Measurements from ENCODE around the gene CNOT6. TPM values are rescaled to one million over a fixed set of nuclear protein-coding genes. Genes with fewer than 3 reads are reported as not detected.

CNOT6 gene
- total RNA-seq, 4 donors from 2014 or later = 3.8 to 43.5 (median 17.0) TPM

- Histone ChIP-seq H3K9me3 (no peaks in the 10 kb centered on the region), H3K4me1 (no peaks in the 10 kb centered on the region), H3K36me3 (no peaks in the 10 kb centered on the region), H3K27ac (no peak overlapping the region), H3K27me3 (no peaks in the 10 kb centered on the region), H3K4me3 (no peak overlapping the region)
- intact Hi-C loops (cut with DNase I; ENCODE audit: low total_unique reads) = no loop called here
- DNase-seq = no peak
- TF ChIP-seq POLR2A (IDR thresholded peaks at IDR 0.05) = no peak
- TF ChIP-seq, protein P1, sequence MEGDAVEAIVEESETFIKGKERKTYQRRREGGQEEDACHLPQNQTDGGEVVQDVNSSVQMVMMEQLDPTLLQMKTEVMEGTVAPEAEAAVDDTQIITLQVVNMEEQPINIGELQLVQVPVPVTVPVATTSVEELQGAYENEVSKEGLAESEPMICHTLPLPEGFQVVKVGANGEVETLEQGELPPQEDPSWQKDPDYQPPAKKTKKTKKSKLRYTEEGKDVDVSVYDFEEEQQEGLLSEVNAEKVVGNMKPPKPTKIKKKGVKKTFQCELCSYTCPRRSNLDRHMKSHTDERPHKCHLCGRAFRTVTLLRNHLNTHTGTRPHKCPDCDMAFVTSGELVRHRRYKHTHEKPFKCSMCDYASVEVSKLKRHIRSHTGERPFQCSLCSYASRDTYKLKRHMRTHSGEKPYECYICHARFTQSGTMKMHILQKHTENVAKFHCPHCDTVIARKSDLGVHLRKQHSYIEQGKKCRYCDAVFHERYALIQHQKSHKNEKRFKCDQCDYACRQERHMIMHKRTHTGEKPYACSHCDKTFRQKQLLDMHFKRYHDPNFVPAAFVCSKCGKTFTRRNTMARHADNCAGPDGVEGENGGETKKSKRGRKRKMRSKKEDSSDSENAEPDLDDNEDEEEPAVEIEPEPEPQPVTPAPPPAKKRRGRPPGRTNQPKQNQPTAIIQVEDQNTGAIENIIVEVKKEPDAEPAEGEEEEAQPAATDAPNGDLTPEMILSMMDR (IDR thresholded peaks at IDR 0.05) = no peak
These were observed 38.1 kb downstream of the CNOT6 start for GRCh38 chr5:180532268-180532667.

DNA sequence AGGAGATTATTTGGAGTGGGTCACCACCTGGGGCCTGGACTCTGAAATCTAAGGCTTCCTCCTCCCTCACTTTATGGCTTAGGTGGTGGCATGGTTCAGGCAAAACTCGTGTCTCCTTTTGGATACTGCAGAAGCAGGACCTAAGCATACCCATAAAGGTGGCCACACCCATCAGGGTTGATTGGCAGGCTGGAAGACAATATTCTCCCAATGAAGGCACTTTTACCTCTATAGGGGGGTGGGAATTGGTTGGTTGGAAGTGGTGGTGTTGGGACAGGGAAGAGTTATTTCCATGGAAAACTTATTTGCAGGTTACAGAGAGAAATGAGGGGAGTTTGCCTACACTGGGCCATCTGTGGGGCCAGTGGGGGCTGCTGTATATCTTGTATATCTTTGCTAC is 39.7 kb downstream of the CNOT6 start:
- TF ChIP-seq, protein P1 (IDR thresholded peaks at IDR 0.05) = no peak
- TF ChIP-seq POLR2A (IDR thresholded peaks at IDR 0.05) = no peak
- Histone ChIP-seq H3K27me3 (no peaks in the 10 kb centered on the region), H3K4me1 (no peaks in the 10 kb centered on the region), H3K4me3 (no peak overlapping the region), H3K36me3 (no peaks in the 10 kb centered on the region), H3K27ac (no peak overlapping the region), H3K9me3 (no peaks in the 10 kb centered on the region)
- intact Hi-C loops (cut with DNase I; ENCODE audit: low total_unique reads) = no loop called here
- DNase-seq = no peak

GRCh38 chr5:180535573-180535972 is 41.4 kb downstream of the CNOT6 start:
- Histone ChIP-seq H3K27ac (no peak overlapping the region), H3K9me3 (no peaks in the 10 kb centered on the region), H3K4me3 (no peak overlapping the region), H3K36me3 (no peaks in the 10 kb centered on the region), H3K4me1 (no peaks in the 10 kb centered on the region), H3K27me3 (no peaks in the 10 kb centered on the region)
- no peak for TF ChIP-seq POLR2A (IDR thresholded peaks at IDR 0.05)
- TF ChIP-seq, protein P1 (IDR thresholded peaks at IDR 0.05) = no peak
- DNase-seq = no peak
- intact Hi-C loops (cut with DNase I; ENCODE audit: low total_unique reads) = no loop called here

DNA sequence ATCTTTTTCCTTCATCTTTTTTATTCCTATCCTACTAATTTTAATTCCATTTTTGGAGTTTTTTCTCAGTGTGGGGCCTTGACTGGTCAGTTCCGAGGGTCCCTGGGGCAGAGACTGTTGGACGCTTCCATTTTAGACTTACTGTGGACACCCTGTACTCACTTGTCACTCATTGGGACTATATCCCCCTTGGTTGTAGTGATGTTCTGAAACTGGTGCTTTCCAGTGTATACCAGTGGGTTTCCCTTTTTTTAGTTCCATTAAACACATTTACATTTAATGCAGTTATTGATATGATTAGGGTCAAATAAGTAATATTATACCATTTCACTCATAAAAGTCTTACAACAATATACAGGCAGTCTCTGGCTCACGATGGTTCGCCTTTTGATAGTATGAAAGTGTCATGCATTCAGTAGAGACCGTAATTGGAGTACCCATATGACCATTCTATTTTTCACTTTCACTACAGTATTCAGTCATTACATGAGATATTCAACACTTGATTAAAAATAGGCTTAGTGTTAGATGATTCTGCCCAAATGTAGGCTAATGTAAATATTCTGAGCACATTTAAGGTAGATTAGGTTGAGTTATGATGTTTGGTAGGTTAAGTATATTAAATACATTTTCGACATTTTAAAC is 46.0 kb downstream of the CNOT6 start:
- Histone ChIP-seq H3K4me3 (no peak overlapping the region), H3K27me3 (no peaks in the 10 kb centered on the region), H3K27ac (no peak overlapping the region), H3K9me3 (no peaks in the 10 kb centered on the region), H3K36me3 (no peaks in the 10 kb centered on the region), H3K4me1 (no peaks in the 10 kb centered on the region)
- DNase-seq = no peak
- intact Hi-C loops (cut with DNase I; ENCODE audit: low total_unique reads) = no loop called here
- TF ChIP-seq, protein P1 (IDR thresholded peaks at IDR 0.05) = no peak
- TF ChIP-seq POLR2A (IDR thresholded peaks at IDR 0.05) = no peak

DNA sequence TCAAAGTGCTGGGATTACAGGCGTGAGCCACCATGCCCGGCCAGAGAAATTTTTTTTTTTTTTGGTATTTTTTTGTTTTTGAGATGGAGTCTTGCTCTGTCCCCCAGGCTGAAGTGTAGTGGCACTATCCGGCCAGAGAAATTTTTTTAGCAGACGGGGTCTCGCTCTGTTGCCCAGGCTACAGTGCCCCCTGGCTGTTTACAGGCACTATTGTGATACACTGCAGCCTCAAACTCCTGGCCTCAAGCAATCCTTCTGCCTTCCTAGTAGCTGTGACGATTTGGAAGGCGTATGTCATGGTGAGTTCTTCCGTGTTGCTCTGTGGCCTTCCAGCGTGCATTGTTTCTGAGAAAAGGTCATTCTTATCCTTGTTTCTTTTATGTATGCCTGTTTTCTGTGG is 47.5 kb downstream of the CNOT6 start:
- Histone ChIP-seq H3K4me1 (no peaks in the 10 kb centered on the region), H3K27me3 (no peaks in the 10 kb centered on the region), H3K36me3 (no peaks in the 10 kb centered on the region), H3K27ac (no peak overlapping the region), H3K9me3 (no peaks in the 10 kb centered on the region), H3K4me3 (no peak overlapping the region)
- TF ChIP-seq POLR2A (IDR thresholded peaks at IDR 0.05) = no peak
- TF ChIP-seq, protein P1 (IDR thresholded peaks at IDR 0.05) = no peak
- DNase-seq = no peak
- intact Hi-C loops (cut with DNase I; ENCODE audit: low total_unique reads) = no loop called here

Measured in uterus (tissue), 4 donors.